HepG2 (cell line): ENCODE measurements around the gene FUT3. TPM values are rescaled to one million over a fixed set of nuclear protein-coding genes. Genes with fewer than 3 reads are reported as not detected.

ENCODE experiments used
- FLYWCH1 ChIP-seq: sonication (generic); formaldehyde crosslinking; IDR thresholded peaks from 2 replicates; pipeline ENCODE4 v1.8.1; 2023; ENCODE audit warnings: mild to moderate bottlenecking, missing genetic modification reagents
- GTF2F1 ChIP-seq: fragments of 150-350 bp; IDR thresholded peaks from 2 replicates; pipeline ENCODE4 v1.6.1; 2014; ENCODE audit warnings: low read length
- HIVEP1 ChIP-seq: sonication (generic); formaldehyde crosslinking; IDR thresholded peaks from 2 replicates; pipeline ENCODE4 v1.4.0; 2020; ENCODE audit warnings: mild to moderate bottlenecking, missing genetic modification reagents
- HNRNPL ChIP-seq: fragments of 200-400 bp; formaldehyde crosslinking; IDR thresholded peaks from 2 replicates; pipeline ENCODE4 v1.6.1; 2017; ENCODE audit warnings: mild to moderate bottlenecking, low read depth, low read length
- IRF9 ChIP-seq: sonication (generic); formaldehyde crosslinking; IDR thresholded peaks from 2 replicates; pipeline ENCODE4 v1.8.0; 2022; ENCODE audit warnings: missing genetic modification reagents, mild to moderate bottlenecking, borderline replicate concordance
- PAWR ChIP-seq: sonication (generic); formaldehyde crosslinking; IDR thresholded peaks from 2 replicates; pipeline ENCODE4 v1.4.0; 2020; ENCODE audit warnings: missing genetic modification reagents, mild to moderate bottlenecking, borderline replicate concordance
- RARG ChIP-seq: sonication (generic); formaldehyde crosslinking; IDR thresholded peaks from 2 replicates; pipeline ENCODE4 v1.4.0; 2020; ENCODE audit warnings: low read depth, mild to moderate bottlenecking, missing genetic modification reagents
- RBFOX2 ChIP-seq: fragments of 200-400 bp; formaldehyde crosslinking; IDR thresholded peaks from 2 replicates; pipeline ENCODE4 v1.6.1; 2017; ENCODE audit warnings: low read depth, mild to moderate bottlenecking, low read length
- REPIN1 ChIP-seq: sonication (generic); formaldehyde crosslinking; IDR thresholded peaks from 2 replicates; pipeline ENCODE4 v1.8.0; 2022; ENCODE audit warnings: missing genetic modification reagents, low read depth, mild to moderate bottlenecking, borderline replicate concordance
- SOX5 ChIP-seq: IDR thresholded peaks from 2 replicates; pipeline ENCODE4 v1.6.1; 2016; ENCODE audit warnings: borderline replicate concordance
- TFDP1 ChIP-seq: IDR thresholded peaks from 2 replicates; pipeline ENCODE4 v1.6.1; 2016; ENCODE audit warnings: missing compliant biosample characterization, missing genetic modification reagents, borderline replicate concordance
- TIGD3 ChIP-seq: sonication (generic); formaldehyde crosslinking; IDR thresholded peaks from 2 replicates; pipeline ENCODE4 v1.5.1; 2020; ENCODE audit warnings: mild to moderate bottlenecking, missing genetic modification reagents, borderline replicate concordance
- ZFP41 ChIP-seq: sonication (generic); formaldehyde crosslinking; IDR thresholded peaks from 2 replicates; pipeline ENCODE4 v1.4.0; 2020; ENCODE audit warnings: mild to moderate bottlenecking, missing genetic modification reagents, borderline replicate concordance
- ZNF101 ChIP-seq: sonication (generic); formaldehyde crosslinking; IDR thresholded peaks from 2 replicates; pipeline ENCODE4 v1.4.0; 2020; ENCODE audit warnings: mild to moderate bottlenecking, low read depth, missing genetic modification reagents, borderline replicate concordance
- ZNF513 ChIP-seq: sonication (generic); formaldehyde crosslinking; conservative IDR thresholded peaks from 2 replicates; pipeline ENCODE4 v1.5.0; 2020; ENCODE audit warnings: missing genetic modification reagents
- ZNF788 ChIP-seq: sonication (generic); formaldehyde crosslinking; IDR thresholded peaks from 2 replicates; pipeline ENCODE4 v1.5.0; 2020; ENCODE audit warnings: mild to moderate bottlenecking, missing genetic modification reagents, borderline replicate concordance
- polyA plus RNA-seq, 8 experiments: library from polyadenylated mRNA; depleted of rRNA in 3 of 8; stranded (reverse) in 7 of 8; unstranded in 1 of 8; fragments of >200 nt; fragmentation: Illumina TruSeq in 4 of 8; extraction: Trizol in 4 of 8; gene quantifications; 2 replicates each; pipeline versions ENCODE4 v1.2.1 to v1.2.3, GENCODE V29; 2011 to 2016; ENCODE audit warnings: low read depth in 4 of 8, missing spikeins in 1 of 8, mixed read lengths in 1 of 8; ENCODE audit not compliant: insufficient read depth in 1 of 8
- total RNA-seq, 5 experiments: library from RNA; depleted of rRNA; stranded (reverse); fragments of >200 nt; fragmentation: Illumina TruSeq; extraction: Trizol; gene quantifications; 2 replicates each; pipeline ENCODE4 v1.2.3, GENCODE V29; 2016; ENCODE audit warnings: low read depth in 1 of 5
- TF ChIP-seq, protein P1 (sequence below): sonication (generic); formaldehyde crosslinking; IDR thresholded peaks from 2 replicates; pipeline ENCODE4 v1.5.1; 2020; ENCODE audit warnings: missing genetic modification reagents, mild to moderate bottlenecking, borderline replicate concordance
- TF ChIP-seq, protein P2 (sequence below): sonication (generic); formaldehyde crosslinking; IDR thresholded peaks from 2 replicates; pipeline ENCODE4 v1.5.0; 2020; ENCODE audit warnings: mild to moderate bottlenecking, missing genetic modification reagents
- TF ChIP-seq, protein P3 (sequence below): sonication (generic); formaldehyde crosslinking; IDR thresholded peaks from 2 replicates; pipeline ENCODE4 v1.5.0; 2020; ENCODE audit warnings: missing genetic modification reagents

Gene FUT3
- total and polyA plus RNA-seq, 2 of the 13 experiments (the other 11 are each of a cell fraction or from before 2014, with no cell fraction given), result 0.53 to 1.1 TPM

- TF ChIP-seq ZNF513 (no peak), GTF2F1 (no peak), HNRNPL (no peak), REPIN1 (CRISPR knock-in tag) (peak; percentile 87; the same call in 1 of the 2 replicates), FLYWCH1 (CRISPR knock-in tag) (no peak), TFDP1 (CRISPR knock-in tag) (peak; percentile 31; the same call in 1 of the 2 replicates), RARG (CRISPR knock-in tag) (no peak), TIGD3 (no peak), RBFOX2 (no peak), IRF9 (CRISPR knock-in tag) (peak; percentile 92), ZNF101 (CRISPR knock-in tag) (no peak), ZFP41 (CRISPR knock-in tag) (no peak), ZNF788 (CRISPR knock-in tag) (peak; percentile 88; the same call in 1 of the 2 replicates), PAWR (CRISPR knock-in tag) (no peak), SOX5 (CRISPR knock-in tag) (peak; percentile 97), HIVEP1 (CRISPR knock-in tag) (peak; percentile 44; the same call in 1 of the 2 replicates)
- TF ChIP-seq, protein P1, sequence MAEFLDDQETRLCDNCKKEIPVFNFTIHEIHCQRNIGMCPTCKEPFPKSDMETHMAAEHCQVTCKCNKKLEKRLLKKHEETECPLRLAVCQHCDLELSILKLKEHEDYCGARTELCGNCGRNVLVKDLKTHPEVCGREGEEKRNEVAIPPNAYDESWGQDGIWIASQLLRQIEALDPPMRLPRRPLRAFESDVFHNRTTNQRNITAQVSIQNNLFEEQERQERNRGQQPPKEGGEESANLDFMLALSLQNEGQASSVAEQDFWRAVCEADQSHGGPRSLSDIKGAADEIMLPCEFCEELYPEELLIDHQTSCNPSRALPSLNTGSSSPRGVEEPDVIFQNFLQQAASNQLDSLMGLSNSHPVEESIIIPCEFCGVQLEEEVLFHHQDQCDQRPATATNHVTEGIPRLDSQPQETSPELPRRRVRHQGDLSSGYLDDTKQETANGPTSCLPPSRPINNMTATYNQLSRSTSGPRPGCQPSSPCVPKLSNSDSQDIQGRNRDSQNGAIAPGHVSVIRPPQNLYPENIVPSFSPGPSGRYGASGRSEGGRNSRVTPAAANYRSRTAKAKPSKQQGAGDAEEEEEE (CRISPR knock-in tag), result 0 out of 2 replicates have a peak, but pooled peaks have one; percentile 39
- TF ChIP-seq, protein P2, sequence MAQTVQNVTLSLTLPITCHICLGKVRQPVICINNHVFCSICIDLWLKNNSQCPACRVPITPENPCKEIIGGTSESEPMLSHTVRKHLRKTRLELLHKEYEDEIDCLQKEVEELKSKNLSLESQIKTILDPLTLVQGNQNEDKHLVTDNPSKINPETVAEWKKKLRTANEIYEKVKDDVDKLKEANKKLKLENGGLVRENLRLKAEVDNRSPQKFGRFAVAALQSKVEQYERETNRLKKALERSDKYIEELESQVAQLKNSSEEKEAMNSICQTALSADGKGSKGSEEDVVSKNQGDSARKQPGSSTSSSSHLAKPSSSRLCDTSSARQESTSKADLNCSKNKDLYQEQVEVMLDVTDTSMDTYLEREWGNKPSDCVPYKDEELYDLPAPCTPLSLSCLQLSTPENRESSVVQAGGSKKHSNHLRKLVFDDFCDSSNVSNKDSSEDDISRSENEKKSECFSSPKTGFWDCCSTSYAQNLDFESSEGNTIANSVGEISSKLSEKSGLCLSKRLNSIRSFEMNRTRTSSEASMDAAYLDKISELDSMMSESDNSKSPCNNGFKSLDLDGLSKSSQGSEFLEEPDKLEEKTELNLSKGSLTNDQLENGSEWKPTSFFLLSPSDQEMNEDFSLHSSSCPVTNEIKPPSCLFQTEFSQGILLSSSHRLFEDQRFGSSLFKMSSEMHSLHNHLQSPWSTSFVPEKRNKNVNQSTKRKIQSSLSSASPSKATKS (CRISPR knock-in tag), result no peak
- TF ChIP-seq, protein P3, sequence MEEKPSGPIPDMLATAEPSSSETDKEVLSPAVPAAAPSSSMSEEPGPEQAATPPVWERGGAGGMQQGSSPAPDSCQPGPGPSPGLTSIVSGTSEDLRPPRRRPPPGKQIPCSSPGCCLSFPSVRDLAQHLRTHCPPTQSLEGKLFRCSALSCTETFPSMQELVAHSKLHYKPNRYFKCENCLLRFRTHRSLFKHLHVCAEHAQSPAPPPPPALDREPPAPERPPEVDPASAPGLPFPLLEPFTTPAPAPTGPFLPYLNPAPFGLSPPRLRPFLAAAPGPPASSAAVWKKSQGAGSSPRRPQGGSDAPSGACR, result 0 out of 2 replicates have a peak, but pooled peaks have one; percentile 39
These were observed 19.7 kb upstream of the FUT3 start (continued) for GRCh38 chr19:5870986-5871394.
